GM21381 (cell line): ENCODE data around the gene SH3RF3.

Experiments
- ATAC-seq: cut with Tn5 transposase; IDR thresholded peaks from one replicate; pipeline ENCODE4 v1.9.1; 2021; ENCODE audit warnings: mild to moderate bottlenecking, moderate library complexity; ENCODE audit not compliant: unreplicated experiment

The SH3RF3 gene

GRCh38 chr2:109300582-109300981 lies 171.6 kb downstream of the SH3RF3 start:
- no peak for ATAC-seq

- ATAC-seq: no peak
Observed at GRCh38 chr2:109301746-109302145, 172.7 kb downstream of the SH3RF3 start.

GRCh38 chr2:109302319-109302718 lies 173.3 kb downstream of the SH3RF3 start:
- ATAC-seq: no peak

GRCh38 chr2:109304242-109304641 lies 175.2 kb downstream of the SH3RF3 start:
- ATAC-seq: no peak

- no peak for ATAC-seq
Observed at GRCh38 chr2:109304731-109305470, 175.9 kb downstream of the SH3RF3 start.

GRCh38 chr2:109305490-109306167 lies 176.6 kb downstream of the SH3RF3 start:
- ATAC-seq: no peak

GRCh38 chr2:109306190-109306589 lies 177.2 kb downstream of the SH3RF3 start:
- no peak for ATAC-seq

- ATAC-seq: no peak
Observed at GRCh38 chr2:109311771-109312170, 182.8 kb downstream of the SH3RF3 start.

- ATAC-seq: no peak
Observed at GRCh38 chr2:109312902-109313301, 183.9 kb downstream of the SH3RF3 start.

- no peak for ATAC-seq
Observed at GRCh38 chr2:109313343-109313742, 184.3 kb downstream of the SH3RF3 start.

GRCh38 chr2:109316091-109316490 lies 187.1 kb downstream of the SH3RF3 start:
- ATAC-seq: no peak

GRCh38 chr2:109317471-109318095 lies 188.6 kb downstream of the SH3RF3 start:
- ATAC-seq: no peak

GRCh38 chr2:109318150-109318948 lies 189.3 kb downstream of the SH3RF3 start:
- ATAC-seq: no peak

- no peak for ATAC-seq
Observed at GRCh38 chr2:109318949-109319342, 189.9 kb downstream of the SH3RF3 start.

GRCh38 chr2:109320195-109320922 lies 191.4 kb downstream of the SH3RF3 start:
- ATAC-seq: no peak

- no peak for ATAC-seq
Observed at GRCh38 chr2:109321570-109321969, 192.6 kb downstream of the SH3RF3 start.

GRCh38 chr2:109322111-109322510 lies 193.1 kb downstream of the SH3RF3 start:
- no peak for ATAC-seq

- ATAC-seq: no peak
Observed at GRCh38 chr2:109322641-109323040, 193.6 kb downstream of the SH3RF3 start.

- ATAC-seq: no peak
Observed at GRCh38 chr2:109324861-109325260, 195.9 kb downstream of the SH3RF3 start.

- ATAC-seq: no peak
Observed at GRCh38 chr2:109325570-109325969, 196.6 kb downstream of the SH3RF3 start.

- no peak for ATAC-seq
Observed at GRCh38 chr2:109326306-109326705, 197.3 kb downstream of the SH3RF3 start.
